NCI-H1436 (cell line): Measurements from ENCODE around the gene WWTR1.

Experiments used
- DNase-seq: peaks from one replicate; lab custom pipeline; 2025; lab: John Stamatoyannopoulos, UW

WWTR1 gene

DNA sequence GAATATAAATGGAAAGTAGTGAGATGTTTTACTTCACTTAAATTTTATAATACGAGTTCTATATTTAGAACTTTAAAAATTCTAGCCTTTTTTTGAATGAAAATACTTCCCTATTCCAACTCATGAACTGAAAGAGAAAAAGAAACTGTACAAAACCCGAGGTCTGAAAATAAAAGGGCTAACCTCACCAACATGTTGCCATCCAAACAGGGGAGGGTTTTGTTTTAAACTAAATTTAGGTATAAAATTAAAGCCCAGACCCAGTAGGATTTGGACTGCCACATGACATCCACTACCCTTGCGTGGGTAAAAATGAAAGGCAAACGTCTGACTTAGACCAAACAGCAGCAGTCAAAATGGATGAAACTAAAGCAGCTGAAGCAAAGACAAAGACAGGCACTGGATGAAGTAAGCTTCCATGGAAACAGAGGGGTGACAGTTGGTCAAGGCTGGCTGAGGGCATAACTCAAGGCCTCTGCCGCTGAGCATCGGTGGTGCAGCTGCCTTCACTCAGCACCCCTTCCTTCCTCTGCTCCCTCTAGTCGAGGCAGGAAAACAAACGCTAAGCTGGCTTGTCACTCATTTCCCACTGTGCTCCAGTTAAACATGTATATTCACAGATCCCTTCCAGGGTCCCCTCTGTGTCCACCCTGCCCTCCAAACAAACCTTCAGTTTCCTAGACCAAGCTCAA is 125.2 kb downstream of the WWTR1 start:
- DNase-seq = no peak

DNA sequence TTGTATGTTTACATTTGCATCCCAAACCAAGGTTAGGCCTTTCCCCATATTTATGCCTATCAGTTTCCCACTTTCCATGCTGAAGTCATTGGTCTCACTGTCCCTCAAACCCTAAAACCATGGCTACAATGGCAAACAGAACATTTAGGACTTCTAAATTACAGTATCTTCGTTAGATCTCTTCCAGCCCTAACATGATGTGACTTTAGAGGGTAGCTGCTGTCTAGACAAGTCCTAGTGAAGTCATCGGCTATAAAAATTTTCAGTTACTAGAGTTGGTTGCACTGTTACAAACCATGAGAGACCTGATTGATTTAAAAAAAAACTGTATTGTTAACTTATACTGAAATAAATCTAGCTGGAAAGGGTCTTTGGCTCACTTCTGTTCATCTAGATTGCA is 128.7 kb downstream of the WWTR1 start:
- no peak for DNase-seq

DNA sequence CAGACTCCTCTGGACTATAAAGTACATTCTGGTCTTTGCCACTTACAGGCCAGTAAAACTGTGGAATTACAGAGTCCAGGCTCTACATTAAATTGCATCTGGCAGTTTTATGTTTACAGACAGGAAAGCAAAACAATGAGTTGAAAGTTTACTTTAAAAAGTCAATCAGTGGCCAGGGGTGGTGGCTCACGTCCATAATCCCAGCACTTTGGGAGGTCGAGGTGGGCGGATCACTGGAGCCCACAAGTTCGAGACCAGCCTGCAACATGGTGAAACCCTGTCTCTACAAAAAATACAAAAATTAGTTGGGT is 129.5 kb downstream of the WWTR1 start:
- DNase-seq = no peak

DNA sequence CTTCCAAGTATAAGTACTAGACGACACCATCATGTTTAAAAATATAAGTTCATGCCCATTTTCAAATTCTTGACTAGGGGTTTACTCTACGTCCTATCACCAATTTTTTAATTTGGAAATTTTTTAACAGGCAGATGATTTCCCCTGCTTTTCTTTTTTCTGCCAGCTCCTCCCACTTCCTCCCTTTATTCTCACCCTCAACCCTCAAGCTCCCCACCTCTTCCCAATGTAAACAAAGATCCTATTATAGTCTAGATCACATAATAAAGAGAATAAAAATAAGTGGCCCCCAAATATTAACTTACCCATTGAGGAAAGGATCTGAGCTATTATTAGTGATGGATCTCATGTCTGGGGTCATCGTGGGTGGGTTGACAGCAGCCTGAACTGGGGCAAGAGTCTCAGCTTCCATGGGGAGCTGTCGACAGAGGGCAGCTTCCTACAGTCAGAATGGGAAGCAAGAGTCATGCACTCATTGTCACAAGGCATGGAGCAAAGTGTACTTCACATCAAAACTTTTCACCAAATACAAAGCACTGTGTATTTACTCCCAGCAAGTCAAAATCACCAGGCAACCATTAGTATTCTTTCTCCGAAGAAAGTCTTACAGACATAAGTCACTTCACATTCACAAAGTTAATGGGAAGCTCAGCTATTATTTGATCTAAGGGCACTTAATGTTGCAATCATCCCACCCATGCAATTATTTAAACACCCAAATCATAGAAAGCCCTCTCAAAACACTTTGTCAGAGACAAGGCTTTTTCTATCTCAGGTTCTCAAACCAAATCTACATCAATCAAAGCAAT is 130.1 kb downstream of the WWTR1 start:
- DNase-seq = no peak

- DNase-seq = no peak
Observed at GRCh38 chr3:149523512-149524299, 134.1 kb downstream of the WWTR1 start.

DNA sequence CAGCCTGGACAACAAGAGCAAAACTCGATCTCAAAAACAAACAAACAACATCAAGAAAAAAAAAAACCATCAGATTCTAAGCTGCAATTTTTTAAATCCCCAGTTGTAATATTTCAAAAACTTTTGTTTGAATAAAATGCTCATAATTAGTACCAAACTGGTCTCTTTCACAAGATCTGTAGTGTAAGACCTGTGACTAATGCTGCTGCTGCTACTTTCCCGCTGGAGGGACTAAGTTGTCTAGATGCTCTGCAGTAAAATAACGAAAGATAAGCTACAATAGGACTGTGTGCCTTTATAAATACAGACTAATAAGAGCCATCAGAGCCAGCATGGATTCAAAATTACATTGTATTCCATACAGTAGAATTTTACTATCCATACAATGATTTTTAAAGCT is 137.9 kb downstream of the WWTR1 start:
- no peak for DNase-seq

- DNase-seq = no peak
Observed at GRCh38 chr3:149516920-149517319, 140.9 kb downstream of the WWTR1 start.

- DNase-seq = no peak
Observed at GRCh38 chr3:149515249-149515648, 142.6 kb downstream of the WWTR1 start.

DNA sequence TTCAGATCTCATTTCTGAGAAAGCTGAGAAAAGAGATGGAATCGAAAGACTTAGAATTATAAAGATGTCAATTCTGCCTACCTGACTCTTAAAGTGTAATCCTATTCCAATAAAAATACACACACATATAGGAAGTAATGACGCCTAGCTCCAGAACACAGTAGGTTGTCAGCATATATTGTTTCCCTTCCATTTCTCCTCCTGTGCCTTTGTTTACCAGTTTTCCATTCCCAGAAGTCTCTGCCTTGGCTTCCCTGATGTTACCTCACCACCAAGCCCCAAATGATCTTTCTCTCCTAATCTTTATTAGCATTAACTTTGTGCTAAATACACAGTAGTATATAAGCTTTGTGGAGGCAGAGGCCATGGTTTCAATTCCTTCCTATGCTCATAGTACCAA is 143.4 kb downstream of the WWTR1 start:
- no peak for DNase-seq

DNA sequence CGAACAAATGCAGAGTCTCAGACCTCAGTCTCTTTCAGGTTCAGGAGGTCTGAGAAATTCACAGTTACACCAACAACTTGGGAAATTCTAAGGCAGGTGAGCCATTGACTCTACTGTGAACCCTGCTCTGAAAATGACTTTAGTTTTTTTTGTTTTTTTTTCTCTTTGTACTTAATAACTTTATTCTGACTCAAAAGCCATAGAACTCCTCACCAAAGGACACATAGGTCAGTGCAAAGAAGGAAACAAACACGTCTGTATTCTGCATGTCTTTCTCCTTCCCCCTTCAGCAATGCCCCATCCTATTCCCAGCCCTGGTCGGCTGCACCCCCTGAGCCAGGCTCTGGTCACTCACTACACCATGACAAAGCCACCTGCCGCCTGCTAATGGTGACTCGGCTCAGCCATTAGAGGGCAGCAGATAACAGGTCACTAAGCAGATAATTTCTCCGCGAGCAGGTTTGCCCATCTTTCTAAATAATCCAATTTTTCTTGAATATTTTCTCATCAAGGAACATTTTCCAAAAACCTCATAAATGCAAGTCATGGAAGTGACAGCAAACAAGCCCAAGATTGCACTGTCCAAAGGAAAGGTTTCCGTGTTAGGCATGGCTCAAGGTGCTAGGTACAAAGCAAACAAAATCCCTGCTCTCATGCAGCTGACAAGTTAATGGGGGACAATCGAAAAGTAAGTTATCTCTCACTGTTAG is 145.6 kb downstream of the WWTR1 start:
- DNase-seq = peak; percentile 50

DNA sequence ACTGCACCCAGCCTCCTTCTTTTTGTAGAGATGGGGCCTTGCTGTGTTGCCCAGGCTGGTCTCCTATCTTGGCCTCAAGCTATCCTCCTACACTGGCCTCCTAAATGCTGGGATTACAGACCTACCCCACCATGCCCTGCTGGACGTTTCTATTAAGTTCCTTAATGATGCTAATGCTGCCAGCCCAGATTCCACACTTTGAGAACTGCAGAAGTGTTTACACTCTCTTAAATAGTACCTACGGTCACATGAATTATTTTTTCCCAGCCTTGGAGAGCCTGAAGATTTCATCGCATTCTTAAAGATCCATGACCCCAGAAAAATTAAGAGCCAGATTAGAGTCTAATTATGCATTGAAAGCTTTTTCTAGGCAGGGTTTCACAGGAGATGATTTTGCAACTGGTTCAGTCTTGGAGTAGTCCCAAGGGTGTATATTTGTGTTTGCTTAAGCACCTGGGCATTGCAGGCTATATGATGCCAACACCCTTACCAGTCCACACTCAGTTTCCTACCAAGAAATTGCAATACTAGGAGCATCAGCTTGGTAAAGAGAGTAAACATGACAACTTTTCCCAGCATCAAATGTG is 146.7 kb downstream of the WWTR1 start:
- DNase-seq = peak; percentile 48

- no peak for DNase-seq
Observed at GRCh38 chr3:149510480-149510879, 147.3 kb downstream of the WWTR1 start.

DNA sequence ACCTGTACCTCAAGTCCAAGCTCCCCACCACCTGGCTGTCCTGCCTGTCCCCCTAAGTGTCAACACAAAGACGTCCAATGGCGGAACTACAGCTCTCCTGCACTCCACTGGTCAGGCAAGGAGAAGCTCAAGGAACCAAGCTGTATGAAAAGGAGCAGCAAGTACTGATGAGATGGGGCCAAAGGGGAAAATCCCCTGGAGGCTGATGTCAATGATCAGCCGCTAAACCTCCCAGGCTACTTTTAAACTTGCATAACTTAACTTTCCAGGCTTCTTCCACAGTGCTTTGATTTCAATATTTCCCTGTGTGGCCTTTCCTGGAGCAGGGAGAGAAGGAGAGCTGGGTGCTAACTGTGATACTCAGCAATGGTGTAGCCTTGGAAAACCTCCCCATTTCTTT is 148.3 kb downstream of the WWTR1 start:
- DNase-seq = no peak

DNA sequence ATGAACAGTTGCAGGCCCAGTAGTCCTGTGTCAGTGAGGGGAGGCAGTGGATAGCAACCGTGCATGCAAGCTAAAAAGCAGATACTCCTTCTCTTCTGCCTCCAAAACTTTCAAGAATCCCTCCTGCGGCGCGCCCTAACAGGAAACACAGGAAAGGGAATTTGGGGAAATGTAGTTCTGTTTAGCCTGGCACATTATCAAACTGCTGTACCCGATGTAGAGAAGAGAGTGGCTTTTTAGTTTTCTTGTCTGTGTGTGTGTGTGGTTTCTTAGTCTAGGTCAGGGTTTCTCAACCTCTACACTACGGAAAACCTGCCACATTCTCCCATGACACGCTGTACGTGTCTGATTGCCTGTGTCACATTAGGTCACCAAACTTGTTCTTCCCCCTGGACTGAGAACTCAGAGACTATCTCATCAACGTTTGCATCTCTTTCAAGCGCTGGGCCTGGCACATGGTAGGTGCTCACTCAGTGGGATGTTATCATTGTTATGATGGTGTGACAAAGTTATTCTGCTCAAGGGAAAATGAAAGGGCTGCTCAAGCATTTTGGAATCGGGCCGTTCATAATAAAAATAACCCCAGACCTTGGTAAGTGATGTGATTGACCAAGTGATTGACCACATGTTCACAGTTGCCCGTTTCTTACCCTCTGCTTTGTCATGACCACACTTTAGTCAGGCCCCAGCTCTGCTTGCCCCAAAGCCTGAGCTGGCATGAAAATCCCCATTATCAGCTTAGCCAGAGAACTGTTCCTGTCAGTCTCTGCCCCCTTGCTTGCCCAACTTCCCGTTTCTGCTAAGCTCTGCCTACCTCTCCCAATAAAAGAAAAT is 150.1 kb downstream of the WWTR1 start:
- no peak for DNase-seq

DNA sequence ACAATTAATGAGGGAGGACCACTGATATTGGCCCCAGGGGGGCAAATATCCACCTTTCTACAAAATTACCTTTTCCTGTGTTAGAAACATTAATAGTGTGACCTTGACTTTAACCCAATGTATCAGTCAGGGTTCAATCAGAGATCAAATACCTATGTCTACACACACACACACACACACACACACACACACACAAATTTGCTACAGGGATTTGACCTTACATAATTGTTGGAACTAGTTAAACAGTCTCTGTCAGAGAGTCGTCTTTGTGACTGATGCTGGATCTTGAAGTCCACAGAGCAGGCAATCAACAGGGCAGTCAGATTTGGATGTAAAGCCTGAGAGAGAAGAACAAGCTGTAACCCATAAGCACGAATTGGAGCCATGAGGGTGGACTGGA is 150.9 kb downstream of the WWTR1 start:
- DNase-seq = no peak

DNA sequence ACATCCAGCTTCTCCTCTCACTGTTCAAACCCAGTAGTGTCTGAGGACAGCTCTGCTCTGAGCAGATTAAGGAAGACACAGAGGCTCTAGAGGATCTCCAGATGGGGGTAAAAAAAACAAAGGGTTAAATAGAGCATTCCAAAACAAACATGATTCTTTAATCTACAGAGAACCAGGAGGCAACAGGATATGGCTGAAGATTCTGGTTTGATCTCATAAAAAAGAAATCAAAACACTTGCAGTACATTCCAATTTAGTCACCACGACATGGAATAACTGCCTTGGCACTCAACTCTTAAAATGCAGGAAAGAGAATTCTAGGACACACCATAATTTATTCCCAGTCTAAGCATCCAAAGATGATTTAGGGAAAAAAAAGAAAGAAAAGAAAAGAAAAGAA is 151.3 kb downstream of the WWTR1 start:
- DNase-seq = no peak

- DNase-seq = no peak
Observed at GRCh38 chr3:149502438-149502837, 155.4 kb downstream of the WWTR1 start.

- no peak for DNase-seq
Observed at GRCh38 chr3:149501524-149501923, 156.3 kb downstream of the WWTR1 start.

DNA sequence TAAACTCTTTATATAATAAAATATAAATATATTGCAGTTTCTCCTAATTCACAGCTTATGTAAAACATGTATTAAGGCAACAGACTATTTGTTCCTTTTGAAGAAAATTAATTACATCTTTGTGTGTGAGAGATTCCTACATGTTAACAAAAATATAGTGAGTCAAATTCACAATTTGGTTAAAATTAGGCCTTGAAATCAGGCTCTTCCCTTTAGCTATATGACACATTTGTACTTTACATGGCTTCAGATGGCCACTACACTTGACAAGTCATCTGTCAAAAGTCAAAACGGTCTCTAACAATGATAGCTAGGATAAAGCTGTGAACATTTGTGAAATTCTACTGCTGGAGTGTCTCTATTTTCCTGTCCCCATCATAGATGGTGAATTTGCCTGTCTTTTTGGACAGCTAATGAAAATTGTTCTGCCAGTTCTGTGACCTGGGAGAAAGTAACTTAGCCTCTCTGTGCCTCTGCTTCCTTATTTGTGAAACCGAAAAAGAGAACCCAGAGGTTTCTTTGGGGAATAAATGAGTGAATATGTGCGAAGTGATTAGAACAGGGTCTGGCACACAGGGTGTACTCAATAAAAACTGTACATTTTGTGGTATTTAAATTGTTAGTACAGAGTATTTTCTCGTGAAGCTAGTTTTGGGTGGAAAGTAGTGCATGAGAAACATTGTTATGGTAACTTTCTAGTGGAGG is 159.7 kb downstream of the WWTR1 start:
- no peak for DNase-seq

DNA sequence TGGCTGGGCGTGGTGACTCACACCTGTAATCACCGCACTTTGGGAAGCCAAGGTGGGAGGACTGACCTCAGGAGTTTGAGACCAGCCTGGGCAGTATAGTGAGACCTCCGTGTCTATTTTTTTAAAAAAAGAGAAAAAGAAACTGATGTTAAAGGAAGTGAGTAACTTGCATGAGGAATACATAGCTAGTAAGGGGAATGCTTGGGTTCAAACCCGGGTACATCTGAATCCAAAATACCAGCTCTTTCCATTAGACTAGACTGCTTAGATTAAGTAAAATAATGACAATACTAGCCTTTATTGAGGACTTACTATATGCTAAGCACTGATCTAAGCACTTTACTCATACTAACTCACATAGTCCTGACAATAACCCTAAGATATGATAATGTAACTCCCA is 160.9 kb downstream of the WWTR1 start:
- DNase-seq = no peak
